Pancreas (tissue), 10 donors: ENCODE measurements around the gene RASL12. TPM values are rescaled to one million over a fixed set of nuclear protein-coding genes. Genes with fewer than 3 reads are reported as not detected.
"Not testable (repeated sequence)": the region's sequence is repeated elsewhere in the genome, so short reads cannot be mapped to it uniquely, and the experiment has no call there.

Experiments
- ATAC-seq, 4 donors: fragments of 200-7000 bp; cut with Tn5 transposase; one replicate each; pipeline versions ENCODE4 v1.8.0 to v1.9.1; 2020; ENCODE audit warnings: mild to moderate bottlenecking in 4 of 4, moderate library complexity in 4 of 4
- DNase-seq, 6 donors: peaks; one replicate each; pipeline ENCODE4 v3.0.0-alpha.2; 2020
- FAIRE-seq: peaks from 2 replicates; lab custom pipeline; 2012; peaks lifted over from hg19 to GRCh38; lab: Jason Lieb, UNC
- H3K27ac ChIP-seq, 4 donors: fragments of 200-600 bp; sonication (generic); 1 replicate in 3 of 4; 2 replicates in 1 of 4; pipeline versions ENCODE4 v1.5.0 to v1.8.0; 2020
- H3K27me3 ChIP-seq, 4 donors: fragments of 200-600 bp; one replicate each; pipeline ENCODE4 v1.8.0; 2021
- H3K36me3 ChIP-seq, 3 donors: fragments of 200-600 bp; sonication (generic) in 1 of 3; one replicate each; pipeline versions ENCODE4 v1.5.0 to v1.8.0; 2020 to 2021
- H3K4me1 ChIP-seq, 3 donors: fragments of 200-600 bp; one replicate each; pipeline ENCODE4 v1.8.0; 2021
- H3K4me3 ChIP-seq, 4 donors: fragments of 200-600 bp; sonication (generic) in 2 of 4; one replicate each; pipeline versions ENCODE4 v1.5.0 to v1.8.0; 2020 to 2021
- H3K9me3 ChIP-seq, 4 donors: fragments of 200-600 bp; one replicate each; pipeline ENCODE4 v1.8.0; 2021
- CTCF ChIP-seq, 4 donors: fragments of 200-600 bp; sonication (generic) in 3 of 4; IDR thresholded peaks; one replicate each; pipeline versions ENCODE4 v1.5.0 to v1.8.0; 2021; ENCODE audit warnings: antibody characterized with exemption in 4 of 4
- WGBS, 2 donors: extraction: QIAGEN DNeasy Blood & Tissue Kit; methylation state at CpG; one replicate each; pipeline ENCODE4 v1.1.7; 2013; 5-methylcytosine and 5-hydroxymethylcytosine counted together
- intact Hi-C, 3 donors: fragments of 100-400 bp; cut with DNase I; formaldehyde crosslinking; loops; one replicate each; pipeline versions ENCODE4 v1.11.1 to v1.14.2; 2022
- polyA plus RNA-seq, 2 donors: library from polyadenylated mRNA; stranded (reverse); fragments of 200-250 nt; gene quantifications; one replicate each; pipeline ENCODE4 v1.2.3, GENCODE V29; 2013
- total RNA-seq, 6 donors: library from RNA; stranded (reverse); fragmentation: NEBNext Ultra II Directional in 4 of 6; extraction: Animal tissue kit (Norgen Biotek cat#: 25700) in 4 of 6; gene quantifications; one replicate each; pipeline versions ENCODE4 v1.2.1 to v1.2.4, GENCODE V29; 2021 to 2023
- donor health status: healthy with polysubstance abuse.
- donor health status: DM: no; HTN: no; CAD: no; lungs with moderate emphysema.
- donor health status: DM: no; HTN: no; CAD: no.
- donor health status: control.
- donor health status: control.
- donor health status: Bipolar disorder and iron deficiency.
- donor health status: DM: yes; HTN: yes; CAD: no.
- donor health status: DM: no; HTN: no; CAD: no.
- donor health status: DM: no; HTN: no; CAD: no.
- donor health status: DM: yes; HTN: yes; CAD: no.

Gene RASL12
- total and polyA plus RNA-seq, 8 donors: 0.28 to 4.2 (median 1.7) TPM

DNA sequence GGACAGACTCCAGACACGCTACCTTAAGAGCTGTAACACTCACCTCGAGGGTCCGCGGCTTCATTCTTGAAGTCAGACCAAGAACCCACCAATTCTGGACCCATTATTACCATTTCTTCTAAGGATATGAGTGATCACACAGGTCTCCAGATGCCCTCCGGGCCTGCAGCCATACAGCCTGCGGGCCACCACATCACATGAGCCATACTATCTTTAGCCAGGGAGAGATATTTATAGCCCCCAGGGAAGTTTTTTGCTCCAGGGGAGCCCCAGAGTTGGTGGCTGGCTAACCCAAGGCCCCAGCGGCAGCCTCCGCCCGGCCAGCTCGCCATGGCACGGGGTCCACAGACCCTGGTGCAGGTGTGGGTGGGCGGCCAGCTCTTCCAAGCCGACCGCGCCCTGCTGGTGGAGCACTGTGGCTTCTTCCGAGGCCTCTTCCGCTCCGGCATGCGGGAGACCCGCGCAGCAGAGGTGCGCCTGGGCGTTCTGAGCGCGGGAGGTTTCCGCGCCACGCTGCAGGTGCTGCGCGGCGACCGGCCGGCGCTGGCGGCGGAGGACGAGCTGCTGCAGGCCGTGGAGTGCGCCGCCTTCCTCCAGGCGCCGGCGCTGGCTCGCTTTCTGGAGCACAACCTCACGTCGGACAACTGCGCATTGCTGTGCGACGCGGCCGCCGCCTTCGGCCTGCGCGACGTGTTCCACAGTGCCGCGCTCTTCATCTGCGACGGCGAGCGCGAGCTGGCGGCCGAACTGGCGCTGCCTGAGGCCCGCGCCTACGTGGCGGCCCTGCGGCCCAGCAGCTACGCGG lies 8.9 kb upstream of the RASL12 start, which contains the start of gene KBTBD13:
Gene KBTBD13 (plus strand): TSS at position 261 of the 805 bp plus-strand sequence. CDS start 70 bp downstream, at position 331.
- WGBS, 2 donors: 55 to 58% methylated on average over 71 to 73 of the region's 73 CpGs
- ATAC-seq (no peak), FAIRE-seq (no peak), DNase-seq (peak in 1 of 6 donors; percentile 46)
- intact Hi-C loops: no loop called here
- no peak within 1 kb of the TSS for H3K27ac ChIP-seq
- no peaks in the 10 kb centered on the region for H3K36me3 ChIP-seq
- no peak within 1 kb of the TSS for H3K4me3 ChIP-seq
- TF ChIP-seq CTCF (IDR thresholded peaks at IDR 0.05): no peak
- no peaks in the 10 kb centered on the region for H3K27me3 ChIP-seq
- no peaks in the 10 kb centered on the region for H3K9me3 ChIP-seq
- H3K4me1 ChIP-seq: no peaks in the 10 kb centered on the region

GRCh38 chr15:65075607-65076395 lies 8.0 kb upstream of the RASL12 start:
- H3K27ac ChIP-seq, intact Hi-C loops, H3K27me3 ChIP-seq, H3K4me1 ChIP-seq, H3K9me3 ChIP-seq, FAIRE-seq, ATAC-seq, H3K36me3 ChIP-seq, DNase-seq, H3K4me3 ChIP-seq: not testable (repeated sequence)
- 73 to 76% methylated on average over 12 of the region's 12 CpGs for WGBS, 2 donors

DNA sequence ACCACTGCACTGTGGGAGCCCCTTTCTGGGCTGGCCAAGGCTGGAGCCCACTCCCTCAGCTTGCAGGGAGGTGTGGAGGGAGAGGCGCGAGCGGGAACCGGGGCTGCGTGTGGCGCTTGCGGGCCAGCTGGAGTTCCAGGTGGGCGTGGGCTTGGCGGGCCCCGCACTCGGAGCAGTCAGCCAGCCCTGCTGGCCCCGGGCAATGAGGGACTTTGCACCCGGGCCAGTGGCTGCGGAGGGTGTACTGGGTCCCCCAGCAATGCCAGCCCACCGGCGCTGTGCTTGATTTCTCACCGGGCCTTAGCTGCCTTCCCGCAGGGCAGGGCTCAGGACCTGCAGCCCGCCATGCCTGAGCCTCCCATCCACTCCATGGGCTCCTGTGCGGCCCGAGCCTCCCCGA lies 7.2 kb upstream of the RASL12 start:
- DNase-seq, H3K4me3 ChIP-seq, H3K9me3 ChIP-seq, H3K27me3 ChIP-seq, H3K27ac ChIP-seq, intact Hi-C loops, FAIRE-seq, H3K36me3 ChIP-seq, ATAC-seq, H3K4me1 ChIP-seq: not testable (repeated sequence)
- WGBS, 2 donors: 87 to 93% methylated on average over 9 to 20 of the region's 22 CpGs

DNA sequence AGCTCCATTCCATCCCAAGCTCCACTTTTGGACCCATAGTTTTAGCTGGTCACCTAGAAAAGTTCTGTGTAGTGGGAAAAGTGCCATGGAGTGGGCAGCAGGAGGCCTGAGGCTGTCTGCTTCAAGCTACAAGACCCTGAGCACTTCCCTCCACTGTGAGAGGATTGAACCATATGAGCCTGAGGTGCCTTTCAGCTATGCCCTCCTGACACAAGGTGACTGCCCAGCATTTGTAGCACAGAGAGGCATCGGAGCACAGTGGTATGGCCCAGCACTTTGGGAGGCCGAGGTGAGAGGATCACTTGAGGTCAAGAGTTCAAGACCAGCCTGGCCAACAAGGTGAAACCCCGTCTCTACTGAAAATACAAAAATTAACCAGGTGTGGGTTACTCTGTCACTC lies 4.8 kb upstream of the RASL12 start:
- 79 to 89% methylated on average over 3 of the region's 3 CpGs for WGBS, 2 donors
- Histone ChIP-seq H3K4me3 (no peak overlapping the region), H3K27ac (no peak overlapping the region), H3K4me1 (no peaks in the 10 kb centered on the region), H3K36me3 (no peaks in the 10 kb centered on the region), H3K27me3 (peaks cover 0 to 1% (median 0%) of the 10 kb centered on the region in 4 donors), H3K9me3 (no peaks in the 10 kb centered on the region)
- ATAC-seq: no peak
- no peak for DNase-seq
- no peak for FAIRE-seq
- intact Hi-C loops: no loop called here
- no peak for TF ChIP-seq CTCF (IDR thresholded peaks at IDR 0.05)

DNA sequence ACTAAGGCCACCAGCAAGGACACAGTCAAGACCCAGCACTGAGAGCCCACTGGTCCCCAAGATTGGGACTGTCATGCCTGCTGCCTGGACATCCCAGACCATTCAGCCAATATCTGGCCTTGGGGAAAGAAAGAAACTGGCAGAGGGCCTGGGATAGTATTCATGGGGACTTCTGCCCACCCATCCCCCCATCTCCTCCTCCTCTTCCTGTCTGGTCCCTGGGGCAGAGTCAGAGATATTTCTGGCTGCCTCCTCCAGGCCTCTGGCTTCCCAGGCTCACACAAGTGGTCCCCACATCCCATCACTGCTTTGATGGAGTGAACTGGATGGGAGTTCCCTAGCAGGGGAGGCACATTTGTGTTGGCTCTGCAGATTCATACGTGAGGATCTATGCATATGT lies 4.2 kb upstream of the RASL12 start:
- no peak for ATAC-seq

More for the DNA sequence above, 4.2 kb upstream of the RASL12 start:
- 83 to 89% methylated on average over 1 of the region's 1 CpG for WGBS, 2 donors
- H3K27me3 ChIP-seq: peaks cover 0 to 5% (median 0%) of the 10 kb centered on the region in 4 donors
- H3K9me3 ChIP-seq: no peaks in the 10 kb centered on the region
- no peaks in the 10 kb centered on the region for H3K4me1 ChIP-seq
- DNase-seq (no peak), FAIRE-seq (no peak)
- no peaks in the 10 kb centered on the region for H3K36me3 ChIP-seq
- TF ChIP-seq CTCF (IDR thresholded peaks at IDR 0.05): no peak
- H3K4me3 ChIP-seq: no peak overlapping the region
- intact Hi-C loops: no loop called here
- no peak overlapping the region for H3K27ac ChIP-seq
